Thoracic aorta (tissue), 2 donors: ENCODE data around the gene SLIT3. TPM values are rescaled to one million over a fixed set of nuclear protein-coding genes. Genes with fewer than 3 reads are reported as not detected.

ENCODE experiments used
- ATAC-seq: fragments of 150-250 bp; one replicate; pipeline ENCODE4 v1.8.0; 2017; ENCODE audit warnings: low read depth; ENCODE audit not compliant: insufficient number of reproducible peaks, low FRiP score
- DNase-seq: peaks from one replicate; pipeline ENCODE4 v3.0.0-alpha.2; 2020; ENCODE audit warnings: low spot score
- H3K27ac ChIP-seq, 2 donors: fragments of 200-600 bp; sonication (generic); 1 replicate in 1 of 2; 2 replicates in 1 of 2; pipeline ENCODE4 v1.5.1; 2016; ENCODE audit warnings: mild to moderate bottlenecking in 2 of 2, moderate library complexity in 2 of 2
- H3K27me3 ChIP-seq: fragments of 200-600 bp; sonication (generic); replicated peaks from 2 replicates; pipeline ENCODE4 v1.6.0; 2016; ENCODE audit warnings: mild to moderate bottlenecking; ENCODE audit not compliant: insufficient read depth
- H3K36me3 ChIP-seq: fragments of 200-600 bp; sonication (generic); one replicate; pipeline ENCODE4 v1.5.1; 2016
- H3K4me1 ChIP-seq, 2 donors: fragments of 200-600 bp; sonication (generic); 1 replicate in 1 of 2; 2 replicates in 1 of 2; pipeline versions ENCODE4 v1.5.1 to v1.6.0; 2016; ENCODE audit warnings: low read depth in 2 of 2, mild to moderate bottlenecking in 1 of 2; ENCODE audit not compliant: control insufficient read depth in 1 of 2
- H3K4me3 ChIP-seq: fragments of 200-600 bp; sonication (generic); 2 replicates; pipeline ENCODE4 v1.5.1; 2016; ENCODE audit warnings: mild to moderate bottlenecking
- H3K9me3 ChIP-seq: fragments of 200-600 bp; sonication (generic); 2 replicates; pipeline ENCODE4 v1.5.1; 2016
- CTCF ChIP-seq: fragments of 200-600 bp; sonication (generic); IDR thresholded peaks from one replicate; pipeline ENCODE4 v1.5.1; 2019; ENCODE audit warnings: antibody characterized with exemption
- total RNA-seq, 2 donors: library from RNA; depleted of rRNA; stranded (reverse); fragments of >200 nt; gene quantifications; one replicate each; pipeline versions ENCODE4 v1.1.0 to v1.2.3, GENCODE V29; 2016

SLIT3 gene
- total RNA-seq, 2 donors from 2014 or later: 80.1 to 86.9 TPM

GRCh38 chr5:169022718-169023117, 278.2 kb downstream of the SLIT3 start:
- no peaks in the 10 kb centered on the region for H3K27me3 ChIP-seq
- H3K4me3 ChIP-seq: no peak overlapping the region
- H3K36me3 ChIP-seq: no peaks in the 10 kb centered on the region
- H3K4me1 ChIP-seq: peaks cover 2 to 22% of the 10 kb centered on the region in 2 donors
- no peak for TF ChIP-seq CTCF
- ATAC-seq: no peak
- DNase-seq: no peak
- no peaks in the 10 kb centered on the region for H3K9me3 ChIP-seq
- no peak overlapping the region for H3K27ac ChIP-seq

GRCh38 chr5:169020102-169020501, 280.8 kb downstream of the SLIT3 start:
- Histone ChIP-seq H3K36me3 (no peaks in the 10 kb centered on the region), H3K4me1 (peaks cover 0 to 14% of the 10 kb centered on the region in 2 donors), H3K4me3 (no peak overlapping the region), H3K27ac (no peak overlapping the region), H3K9me3 (no peaks in the 10 kb centered on the region), H3K27me3 (no peaks in the 10 kb centered on the region)
- TF ChIP-seq CTCF: no peak
- no peak for DNase-seq
- no peak for ATAC-seq

- Histone ChIP-seq H3K36me3 (no peaks in the 10 kb centered on the region), H3K9me3 (no peaks in the 10 kb centered on the region), H3K27me3 (no peaks in the 10 kb centered on the region), H3K27ac (no peak overlapping the region), H3K4me1 (peaks cover 0 to 3% of the 10 kb centered on the region in 2 donors), H3K4me3 (no peak overlapping the region)
- DNase-seq (no peak), ATAC-seq (no peak)
- no peak for TF ChIP-seq CTCF
These were observed 282.0 kb downstream of the SLIT3 start for GRCh38 chr5:169018925-169019324.

GRCh38 chr5:169015991-169016390, 284.9 kb downstream of the SLIT3 start:
- Histone ChIP-seq H3K36me3 (no peaks in the 10 kb centered on the region), H3K9me3 (no peaks in the 10 kb centered on the region), H3K27me3 (no peaks in the 10 kb centered on the region), H3K27ac (no peak overlapping the region), H3K4me3 (no peak overlapping the region), H3K4me1 (peaks cover 0 to 4% of the 10 kb centered on the region in 2 donors)
- no peak for DNase-seq
- no peak for TF ChIP-seq CTCF
- ATAC-seq: no peak

- Histone ChIP-seq H3K4me3 (no peak overlapping the region), H3K36me3 (no peaks in the 10 kb centered on the region), H3K27ac (no peak overlapping the region), H3K27me3 (no peaks in the 10 kb centered on the region), H3K9me3 (no peaks in the 10 kb centered on the region), H3K4me1 (peaks cover 0 to 12% of the 10 kb centered on the region in 2 donors)
- no peak for TF ChIP-seq CTCF
- DNase-seq (no peak), ATAC-seq (no peak)
These were observed 287.1 kb downstream of the SLIT3 start for GRCh38 chr5:169013846-169014245.
